Measurements from ENCODE around the gene MPRIP.

GRCh38 chr17:17053446-17054379, 11.5 kb downstream of the MPRIP start:
- TF ChIP-seq, protein P1, sequence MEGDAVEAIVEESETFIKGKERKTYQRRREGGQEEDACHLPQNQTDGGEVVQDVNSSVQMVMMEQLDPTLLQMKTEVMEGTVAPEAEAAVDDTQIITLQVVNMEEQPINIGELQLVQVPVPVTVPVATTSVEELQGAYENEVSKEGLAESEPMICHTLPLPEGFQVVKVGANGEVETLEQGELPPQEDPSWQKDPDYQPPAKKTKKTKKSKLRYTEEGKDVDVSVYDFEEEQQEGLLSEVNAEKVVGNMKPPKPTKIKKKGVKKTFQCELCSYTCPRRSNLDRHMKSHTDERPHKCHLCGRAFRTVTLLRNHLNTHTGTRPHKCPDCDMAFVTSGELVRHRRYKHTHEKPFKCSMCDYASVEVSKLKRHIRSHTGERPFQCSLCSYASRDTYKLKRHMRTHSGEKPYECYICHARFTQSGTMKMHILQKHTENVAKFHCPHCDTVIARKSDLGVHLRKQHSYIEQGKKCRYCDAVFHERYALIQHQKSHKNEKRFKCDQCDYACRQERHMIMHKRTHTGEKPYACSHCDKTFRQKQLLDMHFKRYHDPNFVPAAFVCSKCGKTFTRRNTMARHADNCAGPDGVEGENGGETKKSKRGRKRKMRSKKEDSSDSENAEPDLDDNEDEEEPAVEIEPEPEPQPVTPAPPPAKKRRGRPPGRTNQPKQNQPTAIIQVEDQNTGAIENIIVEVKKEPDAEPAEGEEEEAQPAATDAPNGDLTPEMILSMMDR (IDR thresholded peaks at IDR 0.05): no peak
- TF ChIP-seq POLR2A (IDR thresholded peaks at IDR 0.05): no peak
